Epithelial cell of esophagus (primary cell): ENCODE measurements around the gene CDHR3.
"Not testable (repeated sequence)": the region's sequence is repeated elsewhere in the genome, so short reads cannot be mapped to it uniquely, and the experiment has no call there.

Source experiments
- DNase-seq: peaks from one replicate; pipeline ENCODE4 v3.0.0; 2010; ENCODE audit warnings: low read depth
- H3K4me3 ChIP-seq: 2 replicates; pipeline ENCODE4 v1.5.1; 2011; ENCODE audit warnings: mild to moderate bottlenecking, low read length, control low read depth
- TF ChIP-seq, protein P1 (sequence below): IDR thresholded peaks from 2 replicates; pipeline ENCODE4 v1.5.1; 2011; ENCODE audit warnings: low read depth, mild to moderate bottlenecking, low read length, control low read depth, inconsistent platforms; ENCODE audit not compliant: insufficient read depth; ENCODE audit errors: missing control alignments

CDHR3 gene

DNA sequence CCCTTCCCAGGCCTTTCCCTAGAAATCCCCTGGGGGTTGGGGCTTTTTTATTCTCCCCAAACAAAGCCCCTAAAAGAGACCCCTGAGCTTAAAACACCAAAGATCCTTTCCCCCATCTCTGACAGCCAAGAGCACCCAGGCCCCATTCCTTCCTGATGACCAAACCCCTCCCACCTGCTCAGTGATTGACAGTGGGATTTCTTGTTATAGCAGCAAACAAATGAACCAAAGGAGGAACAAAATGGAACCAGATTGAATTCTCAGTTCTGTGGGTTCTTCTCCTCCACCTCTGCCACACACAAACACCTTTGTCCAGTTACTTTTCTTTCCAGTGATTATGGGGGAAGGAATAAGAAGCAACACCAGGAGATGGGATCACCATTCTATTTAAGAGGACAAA is 21.5 kb upstream of the CDHR3 start:
- DNase-seq = no peak
- no peak overlapping the region for H3K4me3 ChIP-seq
- TF ChIP-seq, protein P1, sequence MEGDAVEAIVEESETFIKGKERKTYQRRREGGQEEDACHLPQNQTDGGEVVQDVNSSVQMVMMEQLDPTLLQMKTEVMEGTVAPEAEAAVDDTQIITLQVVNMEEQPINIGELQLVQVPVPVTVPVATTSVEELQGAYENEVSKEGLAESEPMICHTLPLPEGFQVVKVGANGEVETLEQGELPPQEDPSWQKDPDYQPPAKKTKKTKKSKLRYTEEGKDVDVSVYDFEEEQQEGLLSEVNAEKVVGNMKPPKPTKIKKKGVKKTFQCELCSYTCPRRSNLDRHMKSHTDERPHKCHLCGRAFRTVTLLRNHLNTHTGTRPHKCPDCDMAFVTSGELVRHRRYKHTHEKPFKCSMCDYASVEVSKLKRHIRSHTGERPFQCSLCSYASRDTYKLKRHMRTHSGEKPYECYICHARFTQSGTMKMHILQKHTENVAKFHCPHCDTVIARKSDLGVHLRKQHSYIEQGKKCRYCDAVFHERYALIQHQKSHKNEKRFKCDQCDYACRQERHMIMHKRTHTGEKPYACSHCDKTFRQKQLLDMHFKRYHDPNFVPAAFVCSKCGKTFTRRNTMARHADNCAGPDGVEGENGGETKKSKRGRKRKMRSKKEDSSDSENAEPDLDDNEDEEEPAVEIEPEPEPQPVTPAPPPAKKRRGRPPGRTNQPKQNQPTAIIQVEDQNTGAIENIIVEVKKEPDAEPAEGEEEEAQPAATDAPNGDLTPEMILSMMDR = no peak

DNA sequence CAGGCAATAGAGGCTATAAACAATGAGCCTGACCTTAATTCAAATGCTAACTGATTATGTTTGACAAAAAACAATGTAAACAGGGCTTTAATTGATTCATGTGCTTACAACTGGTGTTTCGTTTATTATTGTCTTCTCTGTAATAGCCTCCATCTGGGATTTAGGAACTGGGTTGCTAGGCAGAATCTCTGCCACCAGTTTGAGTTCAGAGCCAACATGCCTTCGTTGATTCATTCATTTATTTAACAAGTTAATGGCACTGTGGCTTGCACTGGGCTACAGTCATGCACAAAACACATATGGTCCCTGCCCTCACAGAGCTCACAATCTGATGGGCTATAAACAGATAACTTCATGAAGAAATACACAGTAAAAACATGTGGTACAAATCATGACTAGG is 19.6 kb upstream of the CDHR3 start:
- TF ChIP-seq, protein P1 = no peak
- DNase-seq = no peak
- no peak overlapping the region for H3K4me3 ChIP-seq

DNA sequence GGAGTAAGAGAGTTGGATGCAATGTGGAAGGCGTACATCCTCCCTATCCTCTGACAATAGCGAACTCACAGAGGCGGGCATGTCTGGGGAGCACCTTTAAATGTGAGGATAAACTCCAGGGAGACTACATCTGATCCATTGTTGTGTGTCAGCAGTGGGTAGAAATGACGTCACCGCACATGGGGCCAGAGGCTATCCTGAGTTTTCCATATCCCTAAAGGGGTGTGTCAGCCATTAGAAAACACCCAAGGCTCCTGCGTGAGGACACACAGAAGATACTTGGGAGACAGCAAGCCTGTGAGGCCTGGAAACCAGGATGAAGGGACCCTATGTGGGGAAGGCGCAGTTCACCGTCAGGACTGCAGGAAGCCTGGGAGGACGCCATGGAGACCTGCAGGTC is 17.2 kb upstream of the CDHR3 start:
- TF ChIP-seq, protein P1 = no peak
- H3K4me3 ChIP-seq = no peak overlapping the region
- no peak for DNase-seq

- no peak overlapping the region for H3K4me3 ChIP-seq
- TF ChIP-seq, protein P1 = no peak
- DNase-seq = no peak
These were observed 11.5 kb upstream of the CDHR3 start for GRCh38 chr7:105951597-105951996.

DNA sequence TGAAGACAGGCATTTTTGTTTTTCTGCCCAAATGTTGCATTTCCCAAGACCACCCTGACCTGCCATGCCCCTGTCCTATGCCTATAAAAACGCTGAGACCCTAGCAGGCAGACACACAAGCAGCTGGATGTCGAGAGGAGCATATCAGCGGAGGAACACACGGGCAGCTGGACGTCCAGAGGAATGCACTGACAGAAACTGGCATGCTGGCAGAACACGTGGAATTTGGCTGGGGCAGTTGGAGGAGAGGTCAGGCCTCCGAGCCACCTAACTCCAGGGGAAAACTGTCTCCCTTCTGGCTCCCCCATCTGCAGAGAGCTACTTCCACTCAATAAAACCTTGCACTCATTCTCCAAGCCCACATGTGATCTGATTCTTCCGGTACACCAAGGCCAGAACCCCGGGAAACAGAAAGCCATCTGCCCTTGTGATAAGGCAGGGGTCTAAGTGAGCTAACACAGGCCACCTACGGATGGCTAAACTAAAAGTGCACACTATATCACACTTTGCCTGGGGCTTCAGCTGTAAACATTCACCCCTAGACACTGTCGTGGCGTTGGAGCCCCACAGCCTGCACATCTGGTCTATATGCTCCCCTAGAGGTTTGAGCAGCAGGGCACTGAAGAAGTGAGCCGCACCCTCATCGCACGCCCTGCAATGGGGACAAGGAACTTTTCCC is 10.0 kb upstream of the CDHR3 start:
- no peak for DNase-seq
- TF ChIP-seq, protein P1 = no peak
- H3K4me3 ChIP-seq = no peak overlapping the region

DNA sequence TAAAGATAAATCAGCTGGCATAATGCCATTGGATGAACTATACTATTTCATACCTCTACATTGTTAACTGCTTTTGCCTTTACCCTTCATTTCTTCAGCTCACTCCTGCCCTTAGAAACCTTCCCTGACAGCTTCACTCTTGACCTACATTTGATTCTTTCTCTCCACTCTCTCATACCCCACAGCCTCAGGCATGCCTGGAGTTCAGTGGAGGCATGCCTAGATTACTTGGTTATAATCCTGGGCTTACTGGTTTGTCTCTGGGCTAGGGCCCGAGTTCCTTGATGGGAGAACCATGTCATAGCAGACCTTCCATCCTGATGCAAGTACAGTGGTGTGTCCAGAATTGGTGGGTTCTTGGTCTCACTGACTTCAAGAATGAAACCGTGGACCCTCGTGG is 8.4 kb upstream of the CDHR3 start:
- DNase-seq = no peak
- no peak overlapping the region for H3K4me3 ChIP-seq
- TF ChIP-seq, protein P1 = no peak

DNA sequence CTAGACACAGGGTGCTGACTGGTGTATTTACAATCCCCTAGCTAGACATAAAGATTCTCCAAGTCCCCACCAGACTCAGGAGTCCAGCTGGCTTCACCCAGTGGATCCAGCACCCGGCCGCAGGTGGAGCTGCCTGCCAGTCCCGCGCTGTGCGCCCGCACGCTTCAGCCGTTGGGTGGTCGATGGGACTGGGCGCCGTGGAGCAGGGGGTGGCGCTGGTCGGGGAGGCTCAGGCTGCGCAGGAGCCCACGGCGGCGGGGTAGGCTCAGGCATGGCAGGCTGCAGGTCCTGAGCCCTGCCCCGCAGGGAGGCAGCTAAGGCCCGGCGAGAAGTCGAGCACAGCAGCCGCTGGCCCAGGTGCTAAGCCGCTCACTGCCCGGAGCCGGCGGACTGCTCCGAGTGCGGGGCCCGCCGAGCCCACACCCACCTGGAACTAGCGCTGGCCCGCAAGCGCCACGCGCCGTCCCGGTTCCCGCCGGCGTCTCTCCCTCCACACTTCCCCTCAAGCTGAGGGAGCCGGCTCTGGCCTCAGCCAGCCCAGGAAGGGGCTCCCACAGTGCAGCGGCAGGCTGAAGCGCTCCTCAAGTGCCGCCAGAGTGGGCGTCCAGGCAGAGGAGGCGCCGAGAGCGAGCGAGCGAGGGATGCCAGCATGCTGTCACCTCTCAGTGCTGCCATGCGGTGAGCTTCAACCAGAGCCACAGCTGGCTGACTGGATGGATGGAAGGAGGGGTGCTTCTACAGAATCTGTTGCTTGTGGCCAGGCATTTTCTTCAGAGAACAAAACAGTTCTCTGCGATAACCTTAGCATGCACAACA is 7.2 kb upstream of the CDHR3 start:
- H3K4me3 ChIP-seq, DNase-seq: not testable (repeated sequence)
